ENCODE data around the gene BCAS3. TPM values are rescaled to one million over a fixed set of nuclear protein-coding genes. Genes with fewer than 3 reads are reported as not detected.
"Not testable (repeated sequence)": the region's sequence is repeated elsewhere in the genome, so short reads cannot be mapped to it uniquely, and the experiment has no call there.

Gene BCAS3
- total RNA-seq, 2 experiments from 2014 or later: 6.8 to 7.1 TPM

GRCh38 chr17:60646701-60647100 is 30.9 kb upstream of the BCAS3 start:
- Mint-ChIP-seq H3K4me3 (no peak overlapping the region), H3K36me3 (peaks cover 18% of the 10 kb centered on the region), H3K4me1 (ENCODE audit: low read depth) (peaks cover 10% of the 10 kb centered on the region), H3K9me3 (no peaks in the 10 kb centered on the region), H3K27me3 (no peaks in the 10 kb centered on the region), H3K27ac (no peak overlapping the region)
- intact Hi-C loops (cut with micrococcal nuclease): no loop called here
- ChIA-PET POLR2A (no interaction called here), CTCF (interaction anchor here (0.9 to 1.2 kb wide), 2 partner anchors 9 to 77 kb away, joined by 4 to 6 read pairs; no protein-coding TSS in a partner anchor)
- no peak for DNase-seq

- ChIA-PET POLR2A (no interaction called here), CTCF (interaction anchor here (1.3 kb wide), 1 partner anchor 9 kb away, joined by 6 read pairs; no protein-coding TSS in a partner anchor)
- DNase-seq: no peak
- intact Hi-C loops (cut with micrococcal nuclease): no loop called here
- H3K4me1 Mint-ChIP-seq (ENCODE audit: low read depth): peaks cover 15% of the 10 kb centered on the region
- no peak overlapping the region for H3K27ac Mint-ChIP-seq
- no peak overlapping the region for H3K4me3 Mint-ChIP-seq
- H3K36me3 Mint-ChIP-seq: peaks cover 18% of the 10 kb centered on the region
- H3K27me3 Mint-ChIP-seq: no peaks in the 10 kb centered on the region
- no peaks in the 10 kb centered on the region for H3K9me3 Mint-ChIP-seq
Measured at GRCh38 chr17:60647705-60648104, 29.9 kb upstream of the BCAS3 start.

- H3K27ac Mint-ChIP-seq: no peak overlapping the region
- intact Hi-C loops (cut with micrococcal nuclease): no loop called here
Measured at GRCh38 chr17:60652454-60653247, 25.0 kb upstream of the BCAS3 start.

GRCh38 chr17:60653569-60653968 is 24.1 kb upstream of the BCAS3 start:
- Mint-ChIP-seq H3K36me3 (peaks cover 19% of the 10 kb centered on the region), H3K27ac (no peak overlapping the region), H3K27me3 (no peaks in the 10 kb centered on the region), H3K4me1 (ENCODE audit: low read depth) (peaks cover 26% of the 10 kb centered on the region), H3K4me3 (no peak overlapping the region), H3K9me3 (no peaks in the 10 kb centered on the region)
- intact Hi-C loops (cut with micrococcal nuclease): no loop called here
- DNase-seq: no peak
- ChIA-PET CTCF (interaction anchor here (0.9 to 2.0 kb wide), 2 partner anchors 15 to 17 kb away, joined by 3 to 15 read pairs; no protein-coding TSS in a partner anchor), POLR2A (no interaction called here)

More at GRCh38 chr17:60652454-60653247, 25.0 kb upstream of the BCAS3 start:
- Mint-ChIP-seq H3K36me3 (peaks cover 23% of the 10 kb centered on the region), H3K4me1 (ENCODE audit: low read depth) (peaks cover 26% of the 10 kb centered on the region), H3K27me3 (no peaks in the 10 kb centered on the region), H3K9me3 (no peaks in the 10 kb centered on the region), H3K4me3 (no peak overlapping the region)
- DNase-seq: no peak
- ChIA-PET CTCF (interaction anchor here (0.9 to 2.0 kb wide), 2 partner anchors 14 to 16 kb away, joined by 3 to 15 read pairs; no protein-coding TSS in a partner anchor), POLR2A (no interaction called here)

DNA sequence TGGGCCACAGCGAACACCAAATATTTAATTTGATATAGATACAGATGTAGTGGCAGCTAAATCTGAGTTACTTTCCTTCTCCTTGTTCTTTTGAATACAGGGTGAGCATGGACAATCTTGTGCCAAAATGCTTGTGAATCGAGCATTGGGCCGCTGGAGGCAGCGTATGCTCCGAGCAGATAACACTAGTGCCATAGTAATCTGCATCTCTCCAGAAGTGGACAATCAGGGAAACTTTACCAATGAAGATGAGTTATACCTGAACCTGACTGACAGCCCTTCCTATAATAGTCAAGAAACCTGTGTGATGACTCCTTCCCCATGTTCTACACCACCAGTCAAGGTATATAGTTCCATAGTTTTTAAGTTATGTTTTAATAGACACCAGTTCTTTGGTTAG is 21.2 kb upstream of the BCAS3 start:
- POLR2A ChIA-PET: no interaction called here
- H3K4me1 Mint-ChIP-seq (ENCODE audit: low read depth): peaks cover 23% of the 10 kb centered on the region
- CTCF ChIA-PET: interaction anchor here (0.6 kb wide), 1 partner anchor 426 kb away, joined by 3 read pairs; no protein-coding TSS in a partner anchor

DNA sequence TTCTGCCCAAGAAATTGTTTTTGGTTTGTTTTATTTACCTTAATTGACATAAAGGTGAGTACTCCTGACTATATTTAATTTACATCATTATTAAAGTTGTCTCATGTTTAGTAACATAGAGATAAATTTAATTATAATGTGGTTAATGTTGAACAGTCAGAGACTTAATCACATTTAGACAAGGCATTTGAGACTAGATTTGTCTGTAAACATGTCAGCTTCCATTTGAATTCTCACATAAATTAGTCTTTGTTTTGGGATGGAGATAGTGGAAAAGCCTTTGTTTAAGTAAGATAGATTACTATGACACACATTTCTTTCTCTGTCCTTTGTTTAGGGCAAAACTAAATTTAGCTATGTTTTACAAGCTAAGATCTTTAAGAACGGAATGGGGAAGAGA is 18.5 kb upstream of the BCAS3 start:
- CTCF ChIA-PET: no interaction called here
- POLR2A ChIA-PET: no interaction called here
- H3K27ac Mint-ChIP-seq: no peak overlapping the region
- H3K9me3 Mint-ChIP-seq: no peaks in the 10 kb centered on the region
- no peaks in the 10 kb centered on the region for H3K27me3 Mint-ChIP-seq
- no peak for DNase-seq
- intact Hi-C loops (cut with micrococcal nuclease): no loop called here
- no peak overlapping the region for H3K4me3 Mint-ChIP-seq
- peaks cover 16% of the 10 kb centered on the region for H3K36me3 Mint-ChIP-seq
- H3K4me1 Mint-ChIP-seq (ENCODE audit: low read depth): peaks cover 1% of the 10 kb centered on the region

More for the DNA sequence above, 21.2 kb upstream of the BCAS3 start:
- Mint-ChIP-seq H3K36me3 (peaks cover 7% of the 10 kb centered on the region), H3K27me3 (no peaks in the 10 kb centered on the region), H3K9me3 (no peaks in the 10 kb centered on the region), H3K27ac (no peak overlapping the region), H3K4me3 (no peak overlapping the region)
- no peak for DNase-seq
- intact Hi-C loops (cut with micrococcal nuclease): no loop called here

DNA sequence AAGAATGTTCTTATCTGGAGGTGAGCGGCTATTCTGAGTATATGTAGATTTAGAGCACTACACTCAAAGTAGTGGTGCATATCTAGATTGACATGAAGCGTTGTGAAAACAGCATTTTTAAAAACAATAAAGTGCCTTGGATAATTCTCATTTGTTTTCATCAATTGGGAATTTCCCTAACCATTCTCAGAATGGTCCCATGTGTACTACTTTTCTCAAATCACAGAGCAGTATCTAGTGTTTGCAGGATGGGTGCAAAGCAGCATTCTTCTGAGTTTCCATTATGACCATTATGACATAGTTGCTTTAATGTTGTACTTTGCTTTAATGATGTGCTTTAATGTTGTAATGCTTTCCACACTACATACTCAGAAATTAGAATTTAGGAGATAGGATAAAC is 16.2 kb upstream of the BCAS3 start:
- no peaks in the 10 kb centered on the region for H3K27me3 Mint-ChIP-seq
- no peak overlapping the region for H3K4me3 Mint-ChIP-seq
- no peak for DNase-seq
- H3K4me1 Mint-ChIP-seq (ENCODE audit: low read depth): no peaks in the 10 kb centered on the region
- intact Hi-C loops (cut with micrococcal nuclease): no loop called here
- H3K36me3 Mint-ChIP-seq: peaks cover 17% of the 10 kb centered on the region
- H3K9me3 Mint-ChIP-seq: no peaks in the 10 kb centered on the region
- no peak overlapping the region for H3K27ac Mint-ChIP-seq
- ChIA-PET CTCF (no interaction called here), POLR2A (no interaction called here)

- POLR2A ChIA-PET: no interaction called here
- Mint-ChIP-seq H3K4me3 (no peak overlapping the region), H3K4me1 (ENCODE audit: low read depth) (no peaks in the 10 kb centered on the region), H3K36me3 (peaks cover 12% of the 10 kb centered on the region), H3K27me3 (no peaks in the 10 kb centered on the region), H3K9me3 (no peaks in the 10 kb centered on the region), H3K27ac (no peak overlapping the region)
- CTCF ChIA-PET: no interaction called here
- no peak for DNase-seq
- intact Hi-C loops (cut with micrococcal nuclease): no loop called here
Measured at GRCh38 chr17:60664022-60664421, 13.6 kb upstream of the BCAS3 start.

DNA sequence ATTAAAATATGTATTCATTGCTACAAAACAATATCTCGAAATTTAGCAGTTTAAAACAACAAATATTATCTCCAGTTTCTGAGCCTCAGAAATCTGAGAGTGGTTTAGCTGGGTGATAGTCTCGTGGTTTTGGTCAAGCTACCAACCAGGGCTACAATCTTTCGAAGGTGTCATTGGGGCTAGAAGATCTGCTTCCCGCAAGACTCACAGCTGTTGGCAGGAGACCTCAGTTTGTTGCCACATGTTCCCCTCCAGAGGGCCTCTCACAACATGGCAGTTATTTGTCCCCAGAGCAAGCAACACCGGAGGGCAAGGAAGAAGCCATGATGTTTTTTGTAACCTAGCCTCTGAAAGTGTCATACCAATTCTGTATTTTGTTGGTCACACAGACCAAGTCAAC is 12.0 kb upstream of the BCAS3 start:
- no peak overlapping the region for H3K27ac Mint-ChIP-seq
- POLR2A ChIA-PET: no interaction called here
- H3K9me3 Mint-ChIP-seq: no peaks in the 10 kb centered on the region
- DNase-seq: no peak
- no peaks in the 10 kb centered on the region for H3K27me3 Mint-ChIP-seq
- no peak overlapping the region for H3K4me3 Mint-ChIP-seq
- H3K36me3 Mint-ChIP-seq: peaks cover 12% of the 10 kb centered on the region
- intact Hi-C loops (cut with micrococcal nuclease): no loop called here
- CTCF ChIA-PET: no interaction called here
- no peaks in the 10 kb centered on the region for H3K4me1 Mint-ChIP-seq (ENCODE audit: low read depth)

DNA sequence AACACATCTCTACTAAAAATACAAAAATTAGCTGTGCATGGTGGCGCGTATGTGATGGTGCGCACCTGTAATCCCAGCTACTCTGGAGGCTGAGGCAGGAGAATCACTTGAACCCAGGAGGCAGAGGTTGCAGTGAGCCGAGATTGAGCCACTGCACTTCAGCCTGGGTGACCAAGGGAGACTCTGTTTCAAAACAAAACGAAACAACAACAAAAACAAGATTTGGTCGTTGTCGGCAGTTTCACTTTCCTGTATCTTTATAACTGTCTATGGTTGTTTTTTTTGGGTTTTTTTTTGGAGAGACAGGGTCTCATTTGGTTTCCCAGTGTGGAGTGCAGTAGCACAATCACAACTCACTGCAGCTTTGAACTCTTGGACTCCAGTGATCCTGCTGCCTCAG is 8.9 kb upstream of the BCAS3 start:
- H3K27me3 Mint-ChIP-seq; intact Hi-C loops (cut with micrococcal nuclease); H3K4me3 Mint-ChIP-seq; DNase-seq; H3K27ac Mint-ChIP-seq; POLR2A ChIA-PET; H3K9me3 Mint-ChIP-seq; H3K36me3 Mint-ChIP-seq; H3K4me1 Mint-ChIP-seq (ENCODE audit: low read depth): not testable (repeated sequence)
- CTCF ChIA-PET: interaction anchor here (0.6 kb wide), 1 partner anchor 501 kb away, joined by 3 read pairs; no protein-coding TSS in a partner anchor

DNA sequence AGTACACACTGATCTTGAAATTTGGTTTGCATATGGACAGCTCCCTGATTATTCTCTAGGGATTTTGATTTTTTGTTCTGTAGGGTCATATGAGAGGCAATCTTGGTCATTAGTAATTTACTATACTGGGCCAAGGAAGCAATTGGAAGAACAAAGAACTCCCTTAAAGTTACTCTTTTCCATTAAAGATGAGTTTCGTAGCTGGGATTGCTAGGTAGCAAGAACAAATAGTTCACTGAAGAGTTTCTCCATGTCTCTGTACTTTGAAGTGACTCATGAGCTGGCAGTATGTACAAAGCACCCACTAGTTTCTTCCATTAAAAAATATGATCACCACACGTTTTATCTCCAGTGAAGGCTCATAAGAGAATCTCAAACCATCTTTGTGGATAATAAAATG is 6.2 kb upstream of the BCAS3 start:
- Mint-ChIP-seq H3K4me3 (no peak overlapping the region), H3K4me1 (ENCODE audit: low read depth) (no peaks in the 10 kb centered on the region), H3K27ac (no peak overlapping the region), H3K27me3 (no peaks in the 10 kb centered on the region), H3K36me3 (no peaks in the 10 kb centered on the region), H3K9me3 (peaks cover 2% of the 10 kb centered on the region)
- intact Hi-C loops (cut with micrococcal nuclease): no loop called here
- POLR2A ChIA-PET: no interaction called here
- DNase-seq: no peak
- CTCF ChIA-PET: no interaction called here

DNA sequence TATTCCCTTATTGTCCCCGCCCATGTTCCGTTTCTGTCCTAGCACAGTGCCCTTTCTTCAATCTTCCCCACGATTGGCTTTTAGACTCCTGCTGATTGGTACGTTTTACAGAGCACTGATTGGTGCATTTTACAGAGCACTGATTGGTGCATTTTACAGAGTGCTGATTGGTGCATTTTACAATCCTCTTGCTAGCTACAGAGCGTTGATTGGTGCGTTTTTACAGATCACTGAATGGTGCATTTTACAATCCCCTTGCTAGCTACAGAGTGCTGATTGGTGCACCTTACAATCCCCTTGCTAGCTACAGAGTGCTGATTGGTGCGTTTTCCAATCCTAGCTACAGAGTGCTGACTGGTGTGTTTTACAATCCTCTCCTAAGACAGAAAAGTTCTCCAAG is 3.0 kb upstream of the BCAS3 start:
- POLR2A ChIA-PET, H3K27ac Mint-ChIP-seq, DNase-seq, H3K4me3 Mint-ChIP-seq, H3K36me3 Mint-ChIP-seq, H3K9me3 Mint-ChIP-seq, H3K27me3 Mint-ChIP-seq: not testable (repeated sequence)
- intact Hi-C loops (cut with micrococcal nuclease): loop anchor here (5.0 kb wide), 1 partner anchor 282 kb away; the partner anchor contains the start of gene USP32
- CTCF ChIA-PET: interaction anchor here (0.6 kb wide), 1 partner anchor 112 kb away, joined by 3 read pairs; no protein-coding TSS in a partner anchor
- H3K4me1 Mint-ChIP-seq (ENCODE audit: low read depth): peaks cover 19% of the 10 kb centered on the region

- peaks cover 2% of the 10 kb centered on the region for H3K9me3 Mint-ChIP-seq
- intact Hi-C loops (cut with micrococcal nuclease): loop anchor here (2.0 to 5.0 kb wide), 2 partner anchors 75 to 284 kb away; partner anchors contain the start of genes PPM1D and USP32
- ChIA-PET POLR2A (no interaction called here), CTCF (no interaction called here)
- no peak for DNase-seq
- peaks cover 19% of the 10 kb centered on the region for H3K4me1 Mint-ChIP-seq (ENCODE audit: low read depth)
- H3K27me3 Mint-ChIP-seq: no peaks in the 10 kb centered on the region
- no peak overlapping the region for H3K27ac Mint-ChIP-seq
- H3K4me3 Mint-ChIP-seq: no peak overlapping the region
- no peaks in the 10 kb centered on the region for H3K36me3 Mint-ChIP-seq
Measured at GRCh38 chr17:60675997-60676396, 1.7 kb upstream of the BCAS3 start.
